ENCODE results near the gene RASAL2.

DNA sequence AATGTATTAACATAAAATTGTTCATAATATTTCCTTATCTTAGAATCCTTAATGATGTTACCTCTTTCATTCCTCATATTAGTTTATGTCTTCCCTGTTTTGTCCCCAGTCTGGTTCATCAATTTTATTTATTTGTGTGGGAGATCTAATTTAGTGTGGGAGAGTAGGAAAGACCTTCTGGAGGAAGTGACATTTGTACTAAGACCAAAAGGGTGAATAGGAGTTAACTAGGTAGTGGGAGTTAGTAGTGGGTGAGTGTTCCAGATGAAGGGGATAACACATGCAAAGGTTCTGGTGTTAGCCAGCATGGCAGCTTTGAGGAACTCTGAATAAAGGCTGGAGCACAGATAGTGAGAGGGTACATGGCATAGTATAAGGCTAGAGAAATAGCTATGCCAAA, 21.4 kb downstream of the RASAL2 start:
- TF ChIP-seq CBX8 (IDR thresholded peaks at IDR 0.05; ENCODE audit: borderline replicate concordance, extremely low read depth, low read depth, low read length, poor library complexity, severe bottlenecking) (no peak), HIVEP1 (CRISPR knock-in tag; IDR thresholded peaks at IDR 0.05) (no peak), RAD51 (IDR thresholded peaks at IDR 0.05; ENCODE audit: borderline replicate concordance, low read depth) (no peak), RBM22 (IDR thresholded peaks at IDR 0.05; ENCODE audit: low read depth, low read length, poor library complexity, severe bottlenecking) (no peak), SP1 (CRISPR knock-in tag; IDR thresholded peaks at IDR 0.05) (no peak), BACH1 (tag; IDR thresholded peaks at IDR 0.05) (no peak), FOXP1 (CRISPR knock-in tag; IDR thresholded peaks at IDR 0.05) (no peak), MAFG (tag; conservative IDR thresholded peaks at IDR 0.05) (no peak), SIX5 (IDR thresholded peaks at IDR 0.05; ENCODE audit: borderline replicate concordance in 1 of 2, insufficient read depth in 1 of 2, low read depth in 1 of 2, low read length in 2 of 2) (no peak)
- TF ChIP-seq, protein P1, sequence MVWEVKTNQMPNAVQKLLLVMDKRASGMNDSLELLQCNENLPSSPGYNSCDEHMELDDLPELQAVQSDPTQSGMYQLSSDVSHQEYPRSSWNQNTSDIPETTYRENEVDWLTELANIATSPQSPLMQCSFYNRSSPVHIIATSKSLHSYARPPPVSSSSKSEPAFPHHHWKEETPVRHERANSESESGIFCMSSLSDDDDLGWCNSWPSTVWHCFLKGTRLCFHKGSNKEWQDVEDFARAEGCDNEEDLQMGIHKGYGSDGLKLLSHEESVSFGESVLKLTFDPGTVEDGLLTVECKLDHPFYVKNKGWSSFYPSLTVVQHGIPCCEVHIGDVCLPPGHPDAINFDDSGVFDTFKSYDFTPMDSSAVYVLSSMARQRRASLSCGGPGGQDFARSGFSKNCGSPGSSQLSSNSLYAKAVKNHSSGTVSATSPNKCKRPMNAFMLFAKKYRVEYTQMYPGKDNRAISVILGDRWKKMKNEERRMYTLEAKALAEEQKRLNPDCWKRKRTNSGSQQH (CRISPR knock-in tag; IDR thresholded peaks at IDR 0.05), result no peak
- TF ChIP-seq, protein P2, sequence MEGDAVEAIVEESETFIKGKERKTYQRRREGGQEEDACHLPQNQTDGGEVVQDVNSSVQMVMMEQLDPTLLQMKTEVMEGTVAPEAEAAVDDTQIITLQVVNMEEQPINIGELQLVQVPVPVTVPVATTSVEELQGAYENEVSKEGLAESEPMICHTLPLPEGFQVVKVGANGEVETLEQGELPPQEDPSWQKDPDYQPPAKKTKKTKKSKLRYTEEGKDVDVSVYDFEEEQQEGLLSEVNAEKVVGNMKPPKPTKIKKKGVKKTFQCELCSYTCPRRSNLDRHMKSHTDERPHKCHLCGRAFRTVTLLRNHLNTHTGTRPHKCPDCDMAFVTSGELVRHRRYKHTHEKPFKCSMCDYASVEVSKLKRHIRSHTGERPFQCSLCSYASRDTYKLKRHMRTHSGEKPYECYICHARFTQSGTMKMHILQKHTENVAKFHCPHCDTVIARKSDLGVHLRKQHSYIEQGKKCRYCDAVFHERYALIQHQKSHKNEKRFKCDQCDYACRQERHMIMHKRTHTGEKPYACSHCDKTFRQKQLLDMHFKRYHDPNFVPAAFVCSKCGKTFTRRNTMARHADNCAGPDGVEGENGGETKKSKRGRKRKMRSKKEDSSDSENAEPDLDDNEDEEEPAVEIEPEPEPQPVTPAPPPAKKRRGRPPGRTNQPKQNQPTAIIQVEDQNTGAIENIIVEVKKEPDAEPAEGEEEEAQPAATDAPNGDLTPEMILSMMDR (IDR thresholded peaks at IDR 0.05 in 2 of 3, conservative IDR thresholded peaks at IDR 0.05 in 1 of 3; ENCODE audit: insufficient read depth in 2 of 3, low read depth in 1 of 3, low read length in 3 of 3), result no peak
- TF ChIP-seq, protein P3, sequence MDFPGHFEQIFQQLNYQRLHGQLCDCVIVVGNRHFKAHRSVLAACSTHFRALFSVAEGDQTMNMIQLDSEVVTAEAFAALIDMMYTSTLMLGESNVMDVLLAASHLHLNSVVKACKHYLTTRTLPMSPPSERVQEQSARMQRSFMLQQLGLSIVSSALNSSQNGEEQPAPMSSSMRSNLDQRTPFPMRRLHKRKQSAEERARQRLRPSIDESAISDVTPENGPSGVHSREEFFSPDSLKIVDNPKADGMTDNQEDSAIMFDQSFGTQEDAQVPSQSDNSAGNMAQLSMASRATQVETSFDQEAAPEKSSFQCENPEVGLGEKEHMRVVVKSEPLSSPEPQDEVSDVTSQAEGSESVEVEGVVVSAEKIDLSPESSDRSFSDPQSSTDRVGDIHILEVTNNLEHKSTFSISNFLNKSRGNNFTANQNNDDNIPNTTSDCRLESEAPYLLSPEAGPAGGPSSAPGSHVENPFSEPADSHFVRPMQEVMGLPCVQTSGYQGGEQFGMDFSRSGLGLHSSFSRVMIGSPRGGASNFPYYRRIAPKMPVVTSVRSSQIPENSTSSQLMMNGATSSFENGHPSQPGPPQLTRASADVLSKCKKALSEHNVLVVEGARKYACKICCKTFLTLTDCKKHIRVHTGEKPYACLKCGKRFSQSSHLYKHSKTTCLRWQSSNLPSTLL (IDR thresholded peaks at IDR 0.05), result no peak

Measured in K562 (cell line).